Osteoblast (primary cell): ENCODE measurements around the gene SCP2D1. TPM values are rescaled to one million over a fixed set of nuclear protein-coding genes. Genes with fewer than 3 reads are reported as not detected.

Experiments
- DNase-seq: peaks from one replicate; pipeline ENCODE4 v3.0.0; 2011; ENCODE audit warnings: low spot score, mixed read lengths; ENCODE audit not compliant: insufficient read length; ENCODE audit errors: missing footprints
- H2AFZ ChIP-seq: 2 replicates; pipeline ENCODE4 v1.6.0; 2011; ENCODE audit warnings: mild to moderate bottlenecking, low read length
- H3K27ac ChIP-seq: 2 replicates; pipeline ENCODE4 v1.5.1; 2011; ENCODE audit warnings: mild to moderate bottlenecking, low read depth, low read length, moderate library complexity
- H3K27me3 ChIP-seq: 2 replicates; pipeline ENCODE4 v1.6.0; 2012; ENCODE audit warnings: mild to moderate bottlenecking, control low read depth, inconsistent platforms, low read length, moderate library complexity; ENCODE audit not compliant: insufficient read depth
- H3K36me3 ChIP-seq: 2 replicates; pipeline ENCODE4 v1.5.1; 2011; ENCODE audit warnings: mild to moderate bottlenecking, low read length, control low read depth, moderate library complexity; ENCODE audit not compliant: insufficient read depth
- H3K4me1 ChIP-seq: 2 replicates; pipeline ENCODE4 v1.5.1; 2011; ENCODE audit warnings: mild to moderate bottlenecking, low read length, control low read depth, moderate library complexity; ENCODE audit not compliant: insufficient read depth
- H3K4me2 ChIP-seq: 2 replicates; pipeline ENCODE4 v1.6.0; 2011; ENCODE audit warnings: mild to moderate bottlenecking, low read length; ENCODE audit not compliant: insufficient read depth
- H3K4me3 ChIP-seq: fragments of 200-600 bp; sonication (generic); 3 replicates; pipeline ENCODE4 v1.5.1; 2012; ENCODE audit warnings: mild to moderate bottlenecking, low read length, inconsistent platforms; ENCODE audit not compliant: insufficient read depth
- H3K79me2 ChIP-seq: 2 replicates; pipeline ENCODE4 v1.6.0; 2012; ENCODE audit warnings: mild to moderate bottlenecking, low read length, control low read depth, inconsistent platforms; ENCODE audit not compliant: insufficient read depth
- H3K9me3 ChIP-seq: 2 replicates; pipeline ENCODE4 v1.5.1; 2011; ENCODE audit warnings: low read depth, low read length, control low read depth
- H4K20me1 ChIP-seq: 2 replicates; pipeline ENCODE4 v1.6.0; 2012; ENCODE audit warnings: mild to moderate bottlenecking, low read length, control low read depth; ENCODE audit not compliant: insufficient read depth
- CTCF ChIP-seq: IDR thresholded peaks from 2 replicates; pipeline ENCODE4 v1.5.1; 2011; ENCODE audit warnings: mild to moderate bottlenecking, low read depth, low read length, moderate library complexity; ENCODE audit errors: extremely low read depth
- total RNA-seq: library from RNA; depleted of rRNA; stranded (reverse); fragments of >200 nt; gene quantifications from 2 replicates; pipeline ENCODE4 v1.2.3, GENCODE V29; 2012

The SCP2D1 gene
- total RNA-seq, 1 donor: not detected

GRCh38 chr20:18839507-18840247 is 26.1 kb downstream of the SCP2D1 start:
- Histone ChIP-seq H4K20me1 (no peaks in the 10 kb centered on the region), H3K79me2 (no peaks in the 10 kb centered on the region), H3K27ac (no peak overlapping the region), H3K4me1 (no peaks in the 10 kb centered on the region), H2AFZ (no peak overlapping the region), H3K36me3 (no peaks in the 10 kb centered on the region), H3K4me3 (no peak overlapping the region), H3K27me3 (no peaks in the 10 kb centered on the region), H3K9me3 (no peaks in the 10 kb centered on the region), H3K4me2 (no peak overlapping the region)
- DNase-seq: no peak
- no peak for TF ChIP-seq CTCF

GRCh38 chr20:18840248-18840645 is 26.7 kb downstream of the SCP2D1 start:
- H3K4me3 ChIP-seq: no peak overlapping the region

GRCh38 chr20:18845017-18845416 is 31.4 kb downstream of the SCP2D1 start:
- no peak for TF ChIP-seq CTCF
- H4K20me1 ChIP-seq: no peaks in the 10 kb centered on the region
- H3K36me3 ChIP-seq: no peaks in the 10 kb centered on the region
- no peaks in the 10 kb centered on the region for H3K27me3 ChIP-seq
- DNase-seq: no peak
- H2AFZ ChIP-seq: no peak overlapping the region
- H3K4me3 ChIP-seq: no peak overlapping the region
- no peaks in the 10 kb centered on the region for H3K79me2 ChIP-seq
- H3K27ac ChIP-seq: no peak overlapping the region
- no peaks in the 10 kb centered on the region for H3K4me1 ChIP-seq
- H3K4me2 ChIP-seq: no peak overlapping the region
- no peaks in the 10 kb centered on the region for H3K9me3 ChIP-seq

More at GRCh38 chr20:18840248-18840645, 26.7 kb downstream of the SCP2D1 start:
- Histone ChIP-seq H2AFZ (no peak overlapping the region), H3K27me3 (no peaks in the 10 kb centered on the region), H3K9me3 (no peaks in the 10 kb centered on the region), H3K79me2 (no peaks in the 10 kb centered on the region), H3K4me2 (no peak overlapping the region), H3K27ac (no peak overlapping the region), H4K20me1 (no peaks in the 10 kb centered on the region), H3K4me1 (no peaks in the 10 kb centered on the region), H3K36me3 (no peaks in the 10 kb centered on the region)
- TF ChIP-seq CTCF: no peak
- no peak for DNase-seq

- no peak for DNase-seq
- no peak overlapping the region for H2AFZ ChIP-seq
- H4K20me1 ChIP-seq: no peaks in the 10 kb centered on the region
- H3K79me2 ChIP-seq: no peaks in the 10 kb centered on the region
- H3K27me3 ChIP-seq: no peaks in the 10 kb centered on the region
- TF ChIP-seq CTCF: no peak
- no peak overlapping the region for H3K27ac ChIP-seq
- H3K36me3 ChIP-seq: no peaks in the 10 kb centered on the region
- H3K9me3 ChIP-seq: no peaks in the 10 kb centered on the region
- no peak overlapping the region for H3K4me2 ChIP-seq
- H3K4me3 ChIP-seq: no peak overlapping the region
- no peaks in the 10 kb centered on the region for H3K4me1 ChIP-seq
Measured at GRCh38 chr20:18847226-18847755, 33.7 kb downstream of the SCP2D1 start.
